Endothelial cell of umbilical vein (primary cell): Measurements from ENCODE around the gene C2. TPM values are rescaled to one million over a fixed set of nuclear protein-coding genes. Genes with fewer than 3 reads are reported as not detected.
A peak's percentile ranks its signal among the peaks of the same experiment; 100 is the strongest.

ENCODE experiments used
- BruUV-seq: library from RNA; stranded (reverse); fragments of 400-500 nt; replicated peaks from 2 replicates; lab custom pipeline; 2021; lab: Mats Ljungman, UMichigan
- CTCF ChIA-PET: fragments of 300-600, 350-600 bp; sonication (Branson Sonifier 250); formaldehyde crosslinking; loops from one replicate; lab custom pipeline; 2021; ENCODE audit warnings: antibody characterized with exemption, inconsistent platforms; lab: Charles Lee
- POLR2A ChIA-PET: fragments of 300-600, 350-600 bp; sonication (Branson Sonifier 250); formaldehyde crosslinking; loops from one replicate; lab custom pipeline; 2021; ENCODE audit warnings: antibody characterized with exemption, inconsistent platforms; lab: Charles Lee
- DNase-seq: peaks from one replicate; pipeline ENCODE4 v3.0.0-alpha.2; 2011; ENCODE audit warnings: low read depth, low spot score
- FAIRE-seq: peaks from 2 replicates; lab custom pipeline; 2011; peaks lifted over from hg19 to GRCh38; lab: Jason Lieb, UNC
- H2AFZ ChIP-seq: 2 replicates; pipeline ENCODE4 v1.6.0; 2012; ENCODE audit warnings: low read depth, low read length, control low read depth, inconsistent platforms
- H3K27ac ChIP-seq: 2 replicates; pipeline ENCODE4 v1.5.1; 2011; ENCODE audit warnings: low read depth, mild to moderate bottlenecking, control low read depth, low read length, moderate library complexity; ENCODE audit not compliant: insufficient read depth
- H3K27me3 ChIP-seq, 2 experiments: 2 replicates each; pipeline versions ENCODE4 v1.6.0 to v1.6.1; 2011; ENCODE audit warnings: low read length in 2 of 2, mixed read lengths in 1 of 2; ENCODE audit not compliant: control insufficient read depth in 2 of 2, insufficient read depth in 2 of 2
- H3K36me3 ChIP-seq, 2 experiments: 2 replicates in 1 of 2; 3 replicates in 1 of 2; pipeline ENCODE4 v1.5.1; 2011; ENCODE audit warnings: low read length in 2 of 2, mild to moderate bottlenecking in 1 of 2, moderate library complexity in 1 of 2; ENCODE audit not compliant: control insufficient read depth in 2 of 2, insufficient read depth in 2 of 2; ENCODE audit errors: extremely low read depth in 1 of 2
- H3K4me1 ChIP-seq: 3 replicates; pipeline ENCODE4 v1.5.1; 2011; ENCODE audit warnings: mild to moderate bottlenecking, low read length; ENCODE audit not compliant: control insufficient read depth, insufficient read depth; ENCODE audit errors: extremely low read depth
- H3K4me2 ChIP-seq: 2 replicates; pipeline ENCODE4 v1.6.1; 2011; ENCODE audit warnings: low read length, control low read depth, mixed read lengths; ENCODE audit not compliant: insufficient read depth
- H3K4me3 ChIP-seq, 3 experiments: fragments of 200-600 bp in 1 of 3; sonication (generic), shearing (Covaris generic) in 1 of 3; replicated peaks in 1 of 3; 2 replicates each; pipeline ENCODE4 v1.5.1; 2011 to 2016; ENCODE audit warnings: control low read depth in 3 of 3, low read length in 3 of 3, mild to moderate bottlenecking in 2 of 3, inconsistent platforms in 1 of 3, low read depth in 1 of 3, moderate library complexity in 1 of 3; ENCODE audit not compliant: insufficient read depth in 1 of 3
- H3K79me2 ChIP-seq: 2 replicates; pipeline ENCODE4 v1.6.0; 2012; ENCODE audit warnings: low read length, inconsistent platforms; ENCODE audit not compliant: control insufficient read depth, insufficient read depth
- H3K9ac ChIP-seq: replicated peaks from 2 replicates; pipeline ENCODE3; 2011; ENCODE audit warnings: low read length, control low read depth; ENCODE audit not compliant: insufficient read depth; ENCODE audit errors: extremely low read depth
- H3K9me1 ChIP-seq: replicated peaks from 3 replicates; pipeline ENCODE4 v1.6.0; 2011; ENCODE audit warnings: mild to moderate bottlenecking, low read length; ENCODE audit not compliant: control insufficient read depth, insufficient read depth; ENCODE audit errors: extremely low read depth
- H3K9me3 ChIP-seq: replicated peaks from 2 replicates; pipeline ENCODE4 v1.5.1; 2012; ENCODE audit warnings: low read length, inconsistent platforms; ENCODE audit not compliant: control insufficient read depth, insufficient read depth
- H4K20me1 ChIP-seq: replicated peaks from 2 replicates; pipeline ENCODE3; 2011; ENCODE audit warnings: mild to moderate bottlenecking, low read length; ENCODE audit not compliant: control insufficient read depth, insufficient read depth; ENCODE audit errors: extremely low read depth
- EZH2 ChIP-seq: IDR thresholded peaks from 2 replicates; pipeline ENCODE4 v1.6.1; 2012; ENCODE audit warnings: borderline replicate concordance, low read depth, mild to moderate bottlenecking, moderate library complexity, low read length, inconsistent platforms; ENCODE audit not compliant: severe bottlenecking
- FOS ChIP-seq: IDR thresholded peaks from 2 replicates; pipeline ENCODE4 v1.6.1; 2011; ENCODE audit warnings: mild to moderate bottlenecking, low read length, moderate library complexity, borderline replicate concordance; ENCODE audit not compliant: insufficient read depth
- GATA2 ChIP-seq: IDR thresholded peaks from 2 replicates; pipeline ENCODE4 v1.7.0; 2011; ENCODE audit warnings: low read depth, mild to moderate bottlenecking, moderate library complexity, mixed read lengths, low read length; ENCODE audit not compliant: insufficient read length, insufficient read depth
- JUN ChIP-seq: IDR thresholded peaks from 2 replicates; pipeline ENCODE4 v1.6.1; 2011; ENCODE audit warnings: borderline replicate concordance, low read depth; ENCODE audit not compliant: insufficient read length, insufficient read depth
- MYC ChIP-seq: IDR thresholded peaks from one replicate; pipeline ENCODE4 v1.6.1; 2011; ENCODE audit warnings: mild to moderate bottlenecking, low read depth, low read length
- POLR2A ChIP-seq: IDR thresholded peaks from 2 replicates; pipeline ENCODE4 v1.6.1; 2012; ENCODE audit warnings: low read depth, mild to moderate bottlenecking, control low read depth, low read length
- POLR2AphosphoS5 ChIP-seq: IDR thresholded peaks from 2 replicates; pipeline ENCODE4 v1.6.1; 2012; ENCODE audit warnings: low read depth, mild to moderate bottlenecking, control low read depth, low read length, moderate library complexity; ENCODE audit not compliant: insufficient read depth
- dilution Hi-C: fragments of 300-500 bp; cut with MboI; formaldehyde crosslinking; loops from one replicate; pipeline ENCODE4 v1.15.0; 2019; ENCODE audit warnings: low sequenced_read_pairs; ENCODE audit not compliant: extremely low pct_ligation_motif_present
- intact Hi-C: fragments of 100-400 bp; cut with micrococcal nuclease; formaldehyde crosslinking; loops from one replicate; pipeline ENCODE4 v1.10.0; 2022
- polyA plus RNA-seq, 4 experiments: library from polyadenylated mRNA; depleted of rRNA in 3 of 4; stranded (reverse) in 3 of 4; unstranded in 1 of 4; fragments of >200 nt; gene quantifications; 2 replicates each; pipeline versions ENCODE4 v1.2.1 to v1.2.3, GENCODE V29; 2011 to 2012; ENCODE audit warnings: missing spikeins in 1 of 4
- total RNA-seq: library from RNA; stranded (reverse); gene quantifications from 2 replicates; pipeline ENCODE4 v1.2.3, GENCODE V29; 2021
- TF ChIP-seq, protein P1 (sequence below): IDR thresholded peaks from 2 replicates; pipeline ENCODE4 v1.6.1; 2011; ENCODE audit not compliant: insufficient read depth, insufficient read length
- TF ChIP-seq, protein P2 (sequence below), 2 donors: IDR thresholded peaks; 1 replicate in 1 of 2; 2 replicates in 1 of 2; pipeline ENCODE4 v1.5.1; 2011; ENCODE audit warnings: low read length in 2 of 2, mild to moderate bottlenecking in 2 of 2, moderate library complexity in 2 of 2, control low read depth in 1 of 2, inconsistent platforms in 1 of 2, low read depth in 1 of 2; ENCODE audit not compliant: insufficient read depth in 1 of 2; ENCODE audit errors: extremely low read depth in 1 of 2

Gene C2
- total and polyA plus RNA-seq, 2 donors (not counting 3 experiments of a cell fraction or from before 2014, with no cell fraction given), result 0.60 TPM; not detected in 1

DNA sequence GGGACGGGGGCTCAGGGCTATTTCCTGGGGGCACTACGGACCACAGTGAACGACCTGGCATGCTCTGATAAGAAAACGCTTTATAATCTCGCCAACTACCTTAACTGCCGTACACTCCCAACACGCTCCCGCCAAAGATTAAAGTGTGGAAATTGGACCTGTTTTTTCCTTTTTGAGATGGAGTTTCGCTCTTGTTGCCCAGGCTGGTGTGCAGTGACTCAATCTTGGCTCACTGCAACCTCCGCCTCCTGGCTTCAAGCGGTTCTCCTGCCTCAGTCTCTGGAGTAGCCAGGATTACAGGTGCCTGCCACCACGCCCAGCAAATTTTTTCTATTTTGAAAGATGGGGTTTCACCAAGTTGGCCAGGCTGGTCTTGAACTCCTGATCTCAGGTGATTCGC is 48.4 kb upstream of the C2 start:
- H3K79me2 ChIP-seq, result no peaks in the 10 kb centered on the region
- no peak for TF ChIP-seq FOS
- TF ChIP-seq POLR2AphosphoS5, result no peak
- no peak for TF ChIP-seq POLR2A
- ChIA-PET POLR2A (no interaction called here), CTCF (no interaction called here)
- H3K9me1 ChIP-seq, result no peaks in the 10 kb centered on the region
- H3K27ac ChIP-seq, result no peak overlapping the region
- no peak overlapping the region for H3K4me3 ChIP-seq
- peaks cover 6% of the 10 kb centered on the region for H3K4me1 ChIP-seq
- no peaks in the 10 kb centered on the region for H4K20me1 ChIP-seq
- H3K27me3 ChIP-seq, result no peaks in the 10 kb centered on the region
- H3K9ac ChIP-seq, result no peak overlapping the region
- H3K4me2 ChIP-seq, result no peak overlapping the region
- DNase-seq, result no peak
- dilution Hi-C loops (no loop called here), intact Hi-C loops (no loop called here)
- no peak overlapping the region for H2AFZ ChIP-seq
- H3K9me3 ChIP-seq, result no peaks in the 10 kb centered on the region
- peaks cover 0 to 34% of the 10 kb centered on the region in 2 experiments for H3K36me3 ChIP-seq
- FAIRE-seq, result no peak
- no TSS peak for BruUV-seq

DNA sequence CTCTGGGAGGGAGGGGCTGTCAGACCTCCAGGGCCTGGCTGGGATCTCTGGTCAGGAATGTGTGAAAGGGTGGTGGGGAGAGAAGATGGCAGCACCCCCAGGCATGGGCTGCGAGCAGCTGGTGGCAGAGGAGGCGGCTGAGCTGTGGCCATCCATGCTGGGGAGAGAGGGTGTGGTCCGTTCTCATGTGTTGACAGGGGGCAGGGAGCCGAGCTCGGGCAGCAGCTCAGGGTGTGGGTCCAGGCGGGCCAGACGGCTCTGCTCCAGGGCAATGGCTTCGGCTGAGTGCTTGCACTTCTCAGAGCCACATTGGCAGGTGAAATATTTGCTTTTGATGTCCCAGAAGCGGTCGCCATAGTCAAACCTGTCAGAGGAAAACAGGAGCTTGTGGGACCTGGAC is 47.6 kb upstream of the C2 start:
- no peak for FAIRE-seq
- peaks cover 6% of the 10 kb centered on the region for H3K4me1 ChIP-seq
- H3K4me3 ChIP-seq, result no peak overlapping the region
- no peak overlapping the region for H3K9ac ChIP-seq
- H2AFZ ChIP-seq, result no peak overlapping the region
- DNase-seq, result no peak
- dilution Hi-C loops, result no loop called here
- H4K20me1 ChIP-seq, result no peaks in the 10 kb centered on the region
- H3K27ac ChIP-seq, result no peak overlapping the region
- ChIA-PET POLR2A (no interaction called here), CTCF (no interaction called here)
- no peak overlapping the region for H3K4me2 ChIP-seq
- no peaks in the 10 kb centered on the region for H3K27me3 ChIP-seq
- peaks cover 2 to 39% of the 10 kb centered on the region in 2 experiments for H3K36me3 ChIP-seq
- no peaks in the 10 kb centered on the region for H3K79me2 ChIP-seq
- TF ChIP-seq, protein P1, sequence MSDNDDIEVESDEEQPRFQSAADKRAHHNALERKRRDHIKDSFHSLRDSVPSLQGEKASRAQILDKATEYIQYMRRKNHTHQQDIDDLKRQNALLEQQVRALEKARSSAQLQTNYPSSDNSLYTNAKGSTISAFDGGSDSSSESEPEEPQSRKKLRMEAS, result no peak
- no peak for TF ChIP-seq POLR2A
- TF ChIP-seq EZH2, result no peak
- no peak for TF ChIP-seq MYC
- TF ChIP-seq FOS, result no peak
- no peak for TF ChIP-seq GATA2
- TF ChIP-seq, protein P2, sequence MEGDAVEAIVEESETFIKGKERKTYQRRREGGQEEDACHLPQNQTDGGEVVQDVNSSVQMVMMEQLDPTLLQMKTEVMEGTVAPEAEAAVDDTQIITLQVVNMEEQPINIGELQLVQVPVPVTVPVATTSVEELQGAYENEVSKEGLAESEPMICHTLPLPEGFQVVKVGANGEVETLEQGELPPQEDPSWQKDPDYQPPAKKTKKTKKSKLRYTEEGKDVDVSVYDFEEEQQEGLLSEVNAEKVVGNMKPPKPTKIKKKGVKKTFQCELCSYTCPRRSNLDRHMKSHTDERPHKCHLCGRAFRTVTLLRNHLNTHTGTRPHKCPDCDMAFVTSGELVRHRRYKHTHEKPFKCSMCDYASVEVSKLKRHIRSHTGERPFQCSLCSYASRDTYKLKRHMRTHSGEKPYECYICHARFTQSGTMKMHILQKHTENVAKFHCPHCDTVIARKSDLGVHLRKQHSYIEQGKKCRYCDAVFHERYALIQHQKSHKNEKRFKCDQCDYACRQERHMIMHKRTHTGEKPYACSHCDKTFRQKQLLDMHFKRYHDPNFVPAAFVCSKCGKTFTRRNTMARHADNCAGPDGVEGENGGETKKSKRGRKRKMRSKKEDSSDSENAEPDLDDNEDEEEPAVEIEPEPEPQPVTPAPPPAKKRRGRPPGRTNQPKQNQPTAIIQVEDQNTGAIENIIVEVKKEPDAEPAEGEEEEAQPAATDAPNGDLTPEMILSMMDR (IDR thresholded peaks at IDR 0.05; ENCODE audit: extremely low read depth in 1 of 2, insufficient read depth in 1 of 2, low read depth in 1 of 2, low read length in 2 of 2), result no peak
- no peak for TF ChIP-seq JUN
- H3K9me3 ChIP-seq, result no peaks in the 10 kb centered on the region
- TSS peak; percentile 94 for BruUV-seq
- H3K9me1 ChIP-seq, result no peaks in the 10 kb centered on the region
- intact Hi-C loops, result no loop called here
